SK-N-SH (cell line): ENCODE results near the gene NR5A1. TPM values are rescaled to one million over a fixed set of nuclear protein-coding genes. Genes with fewer than 3 reads are reported as not detected.

Experiments
- CTCF ChIA-PET: fragments of 300-600, 350-600 bp; formaldehyde crosslinking; extraction: SDS; loops from one replicate; lab custom pipeline; 2021; lab: Yijun Ruan, JAX
- POLR2A ChIA-PET: fragments of 350-600 bp; sonication (Branson Sonifier 250); formaldehyde crosslinking; extraction: SDS; loops from one replicate; lab custom pipeline; 2020; ENCODE audit warnings: antibody characterized with exemption, inconsistent platforms; lab: Yijun Ruan, JAX
- DNase-seq: peaks from one replicate; pipeline ENCODE4 v3.0.0; 2012
- H2AFZ ChIP-seq: fragments of 200-600 bp; sonication (generic); 2 replicates; pipeline ENCODE4 v1.8.1; 2016; ENCODE audit warnings: antibody characterized with exemption, mild to moderate bottlenecking, low read depth
- H3F3A ChIP-seq: fragments of 200-600 bp; sonication (generic); replicated peaks from 2 replicates; pipeline ENCODE3; 2016; ENCODE audit warnings: antibody characterized with exemption, mild to moderate bottlenecking; ENCODE audit not compliant: insufficient read depth
- H3K27ac ChIP-seq, 2 experiments: fragments of 200-500 bp in 1 of 2; fragments of 200-600 bp in 1 of 2; sonication (Bioruptor generic) in 1 of 2; sonication (generic), shearing (Covaris generic) in 1 of 2; 2 replicates each; pipeline versions ENCODE4 v1.5.1 to v1.6.1; 2014 to 2016; ENCODE audit warnings: low read depth in 2 of 2, inconsistent platforms in 1 of 2, low read length in 1 of 2, mild to moderate bottlenecking in 1 of 2, mixed read lengths in 1 of 2
- H3K27me3 ChIP-seq: fragments of 200-600 bp; sonication (generic), shearing (Covaris generic); 2 replicates; pipeline ENCODE4 v1.6.1; 2016; ENCODE audit warnings: mixed run types; ENCODE audit not compliant: insufficient read depth
- H3K36me3 ChIP-seq, 2 experiments: fragments of 200-500 bp in 1 of 2; fragments of 200-600 bp in 1 of 2; sonication (Bioruptor generic) in 1 of 2; sonication (generic) in 1 of 2; replicated peaks in 1 of 2; 2 replicates each; pipeline versions ENCODE3 to v1.5.1; 2014 to 2016; ENCODE audit warnings: low read length in 1 of 2, mild to moderate bottlenecking in 1 of 2; ENCODE audit not compliant: insufficient read depth in 2 of 2, control insufficient read depth in 1 of 2
- H3K4me1 ChIP-seq, 2 experiments: fragments of 200-500 bp in 1 of 2; fragments of 200-600 bp in 1 of 2; sonication (Bioruptor generic) in 1 of 2; sonication (generic), shearing (Covaris generic) in 1 of 2; 2 replicates each; pipeline versions ENCODE4 v1.5.1 to v1.6.1; 2014 to 2016; ENCODE audit warnings: low read depth in 1 of 2, low read length in 1 of 2, mixed run types in 1 of 2; ENCODE audit not compliant: insufficient read depth in 2 of 2, control insufficient read depth in 1 of 2
- H3K4me2 ChIP-seq: fragments of 200-600 bp; sonication (generic), shearing (Covaris generic); 2 replicates; pipeline ENCODE4 v1.6.1; 2017; ENCODE audit warnings: mixed run types
- H3K4me3 ChIP-seq, 2 experiments: fragments of 200-500 bp in 1 of 2; fragments of 200-600 bp in 1 of 2; sonication (Bioruptor generic) in 1 of 2; sonication (generic), shearing (Covaris generic) in 1 of 2; 2 replicates each; pipeline versions ENCODE4 v1.5.1 to v1.8.1; 2014 to 2016; ENCODE audit warnings: low read depth in 2 of 2, inconsistent platforms in 1 of 2, low read length in 1 of 2, mild to moderate bottlenecking in 1 of 2, mixed read lengths in 1 of 2, moderate library complexity in 1 of 2
- H3K79me2 ChIP-seq: fragments of 200-600 bp; sonication (generic); 2 replicates; pipeline ENCODE4 v1.8.1; 2017; ENCODE audit warnings: mild to moderate bottlenecking; ENCODE audit not compliant: insufficient read depth
- H3K9ac ChIP-seq: fragments of 200-600 bp; sonication (generic); 2 replicates; pipeline ENCODE4 v1.6.1; 2017; ENCODE audit warnings: mixed run types
- H3K9me2 ChIP-seq: fragments of 200-600 bp; sonication (generic); 2 replicates; pipeline ENCODE4 v1.6.1; 2017; ENCODE audit warnings: mixed run types
- H3K9me3 ChIP-seq: fragments of 200-600 bp; sonication (generic); 2 replicates; pipeline ENCODE4 v1.6.1; 2017; ENCODE audit warnings: mixed run types, mild to moderate bottlenecking, moderate library complexity
- H4K20me1 ChIP-seq: fragments of 200-600 bp; sonication (generic); 2 replicates; pipeline ENCODE4 v1.6.1; 2017; ENCODE audit warnings: mild to moderate bottlenecking, mixed run types; ENCODE audit not compliant: insufficient read depth
- ELF1 ChIP-seq: IDR thresholded peaks from 2 replicates; pipeline ENCODE4 v1.4.0; 2012
- FOSL2 ChIP-seq: IDR thresholded peaks from 2 replicates; pipeline ENCODE4 v1.4.0; 2012; ENCODE audit warnings: low read depth, mild to moderate bottlenecking, moderate library complexity, borderline replicate concordance
- FOXM1 ChIP-seq: IDR thresholded peaks from 2 replicates; pipeline ENCODE4 v1.4.0; 2012; ENCODE audit warnings: low read depth, mild to moderate bottlenecking
- GATA2 ChIP-seq: sonication (generic); formaldehyde crosslinking; IDR thresholded peaks from 2 replicates; pipeline ENCODE4 v1.5.0; 2020; ENCODE audit warnings: mild to moderate bottlenecking, missing genetic modification reagents
- MEF2A ChIP-seq: IDR thresholded peaks from 2 replicates; pipeline ENCODE4 v1.4.0; 2012; ENCODE audit warnings: low read depth, borderline replicate concordance
- MXI1 ChIP-seq: IDR thresholded peaks from 2 replicates; pipeline ENCODE4 v1.6.1; 2012; ENCODE audit warnings: mild to moderate bottlenecking, low read depth, low read length, improper control_type of control experiment
- NFIC ChIP-seq: IDR thresholded peaks from 2 replicates; pipeline ENCODE4 v1.4.0; 2012; ENCODE audit warnings: borderline replicate concordance
- NRF1 ChIP-seq: IDR thresholded peaks from 2 replicates; pipeline ENCODE4 v1.6.1; 2012; ENCODE audit warnings: low read depth, mild to moderate bottlenecking, low read length
- POLR2AphosphoS5 ChIP-seq: IDR thresholded peaks from 2 replicates; pipeline ENCODE4 v1.6.1; 2012; ENCODE audit warnings: low read depth, low read length
- RXRA ChIP-seq: IDR thresholded peaks from 2 replicates; pipeline ENCODE4 v1.4.0; 2012; ENCODE audit warnings: low read depth, mild to moderate bottlenecking, borderline replicate concordance
- TAF1 ChIP-seq: IDR thresholded peaks from 2 replicates; pipeline ENCODE4 v1.6.1; 2012; ENCODE audit warnings: low read depth, mild to moderate bottlenecking, low read length, moderate library complexity, borderline replicate concordance
- TEAD4 ChIP-seq: IDR thresholded peaks from 2 replicates; pipeline ENCODE4 v1.4.0; 2012; ENCODE audit warnings: mild to moderate bottlenecking, borderline replicate concordance; ENCODE audit not compliant: insufficient read depth
- WGBS: methylation state at CpG from one replicate; pipeline ENCODE4 v1.1.6; 2017; ENCODE audit warnings: low lambda C conversion rate; 5-methylcytosine and 5-hydroxymethylcytosine counted together
- polyA plus RNA-seq, 3 experiments: library from polyadenylated mRNA; depleted of rRNA; stranded (reverse); fragments of >200 nt; gene quantifications; 2 replicates each; pipeline ENCODE4 v1.2.3, GENCODE V29; 2012
- TF ChIP-seq, protein P1 (sequence below): fragments of 150-350 bp; IDR thresholded peaks from 2 replicates; pipeline ENCODE4 v1.6.1; 2017; ENCODE audit warnings: antibody characterized with exemption, low read length, low read depth, borderline replicate concordance
- TF ChIP-seq, protein P2 (sequence below): IDR thresholded peaks from 2 replicates; pipeline ENCODE4 v1.6.1; 2012; ENCODE audit warnings: mild to moderate bottlenecking, low read depth, low read length, moderate library complexity
- TF ChIP-seq, protein P3 (sequence below): fragments of 150-350 bp; IDR thresholded peaks from 2 replicates; pipeline ENCODE4 v1.6.1; 2016; ENCODE audit warnings: mild to moderate bottlenecking, low read depth, low read length
- TF ChIP-seq, protein P4 (sequence below): IDR thresholded peaks from 2 replicates; pipeline ENCODE4; 2012

NR5A1 gene
- polyA plus RNA-seq, 1 of the 3 experiments (the other 2 are of a cell fraction) = not detected

DNA sequence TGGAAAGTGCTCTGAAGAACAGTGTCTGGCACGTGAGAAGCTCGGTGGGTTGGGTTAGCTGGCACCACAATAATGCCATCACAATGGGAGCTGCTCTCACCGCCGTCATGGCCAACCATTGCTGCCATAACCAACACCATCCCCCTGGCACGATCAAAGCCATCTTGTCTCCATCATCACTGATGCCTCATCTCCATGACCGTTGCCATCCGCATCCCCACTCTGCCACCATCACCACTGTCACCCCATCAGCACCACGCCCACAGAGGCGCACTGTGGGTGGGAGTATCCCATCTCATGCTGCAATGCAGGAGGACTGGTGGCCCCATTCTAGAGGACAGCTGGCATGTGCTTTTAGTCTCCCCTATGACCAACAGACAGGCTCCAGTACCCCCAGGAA is 23.7 kb downstream of the NR5A1 start:
- 78% methylated on average over 9 of the region's 9 CpGs for WGBS
- Histone ChIP-seq H3K4me2 (no peak overlapping the region), H4K20me1 (no peaks in the 10 kb centered on the region), H3K4me3 (no peak overlapping the region), H3F3A (no peaks in the 10 kb centered on the region), H3K4me1 (no peaks in the 10 kb centered on the region), H3K27me3 (no peaks in the 10 kb centered on the region; the same call in 1 of the 2 replicates), H3K36me3 (no peaks in the 10 kb centered on the region), H3K9ac (no peak overlapping the region), H2AFZ (no peak overlapping the region), H3K79me2 (no peaks in the 10 kb centered on the region), H3K9me3 (no peaks in the 10 kb centered on the region), H3K27ac (no peak overlapping the region), H3K9me2 (no peaks in the 10 kb centered on the region)
- ChIA-PET POLR2A (no interaction called here), CTCF (no interaction called here)
- no peak for DNase-seq
- no peak for TF ChIP-seq FOXM1
- TF ChIP-seq, protein P1, sequence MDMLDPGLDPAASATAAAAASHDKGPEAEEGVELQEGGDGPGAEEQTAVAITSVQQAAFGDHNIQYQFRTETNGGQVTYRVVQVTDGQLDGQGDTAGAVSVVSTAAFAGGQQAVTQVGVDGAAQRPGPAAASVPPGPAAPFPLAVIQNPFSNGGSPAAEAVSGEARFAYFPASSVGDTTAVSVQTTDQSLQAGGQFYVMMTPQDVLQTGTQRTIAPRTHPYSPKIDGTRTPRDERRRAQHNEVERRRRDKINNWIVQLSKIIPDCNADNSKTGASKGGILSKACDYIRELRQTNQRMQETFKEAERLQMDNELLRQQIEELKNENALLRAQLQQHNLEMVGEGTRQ = no peak
- no peak for TF ChIP-seq TAF1
- TF ChIP-seq POLR2AphosphoS5 = no peak
- TF ChIP-seq, protein P2, sequence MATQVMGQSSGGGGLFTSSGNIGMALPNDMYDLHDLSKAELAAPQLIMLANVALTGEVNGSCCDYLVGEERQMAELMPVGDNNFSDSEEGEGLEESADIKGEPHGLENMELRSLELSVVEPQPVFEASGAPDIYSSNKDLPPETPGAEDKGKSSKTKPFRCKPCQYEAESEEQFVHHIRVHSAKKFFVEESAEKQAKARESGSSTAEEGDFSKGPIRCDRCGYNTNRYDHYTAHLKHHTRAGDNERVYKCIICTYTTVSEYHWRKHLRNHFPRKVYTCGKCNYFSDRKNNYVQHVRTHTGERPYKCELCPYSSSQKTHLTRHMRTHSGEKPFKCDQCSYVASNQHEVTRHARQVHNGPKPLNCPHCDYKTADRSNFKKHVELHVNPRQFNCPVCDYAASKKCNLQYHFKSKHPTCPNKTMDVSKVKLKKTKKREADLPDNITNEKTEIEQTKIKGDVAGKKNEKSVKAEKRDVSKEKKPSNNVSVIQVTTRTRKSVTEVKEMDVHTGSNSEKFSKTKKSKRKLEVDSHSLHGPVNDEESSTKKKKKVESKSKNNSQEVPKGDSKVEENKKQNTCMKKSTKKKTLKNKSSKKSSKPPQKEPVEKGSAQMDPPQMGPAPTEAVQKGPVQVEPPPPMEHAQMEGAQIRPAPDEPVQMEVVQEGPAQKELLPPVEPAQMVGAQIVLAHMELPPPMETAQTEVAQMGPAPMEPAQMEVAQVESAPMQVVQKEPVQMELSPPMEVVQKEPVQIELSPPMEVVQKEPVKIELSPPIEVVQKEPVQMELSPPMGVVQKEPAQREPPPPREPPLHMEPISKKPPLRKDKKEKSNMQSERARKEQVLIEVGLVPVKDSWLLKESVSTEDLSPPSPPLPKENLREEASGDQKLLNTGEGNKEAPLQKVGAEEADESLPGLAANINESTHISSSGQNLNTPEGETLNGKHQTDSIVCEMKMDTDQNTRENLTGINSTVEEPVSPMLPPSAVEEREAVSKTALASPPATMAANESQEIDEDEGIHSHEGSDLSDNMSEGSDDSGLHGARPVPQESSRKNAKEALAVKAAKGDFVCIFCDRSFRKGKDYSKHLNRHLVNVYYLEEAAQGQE = no peak
- TF ChIP-seq ELF1 = no peak
- no peak for TF ChIP-seq GATA2 (CRISPR knock-in tag)
- TF ChIP-seq, protein P3, sequence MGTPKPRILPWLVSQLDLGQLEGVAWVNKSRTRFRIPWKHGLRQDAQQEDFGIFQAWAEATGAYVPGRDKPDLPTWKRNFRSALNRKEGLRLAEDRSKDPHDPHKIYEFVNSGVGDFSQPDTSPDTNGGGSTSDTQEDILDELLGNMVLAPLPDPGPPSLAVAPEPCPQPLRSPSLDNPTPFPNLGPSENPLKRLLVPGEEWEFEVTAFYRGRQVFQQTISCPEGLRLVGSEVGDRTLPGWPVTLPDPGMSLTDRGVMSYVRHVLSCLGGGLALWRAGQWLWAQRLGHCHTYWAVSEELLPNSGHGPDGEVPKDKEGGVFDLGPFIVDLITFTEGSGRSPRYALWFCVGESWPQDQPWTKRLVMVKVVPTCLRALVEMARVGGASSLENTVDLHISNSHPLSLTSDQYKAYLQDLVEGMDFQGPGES = no peak
- no peak for TF ChIP-seq MXI1
- TF ChIP-seq MEF2A = no peak
- TF ChIP-seq FOSL2 = no peak
- no peak for TF ChIP-seq NFIC
- no peak for TF ChIP-seq NRF1
- TF ChIP-seq TEAD4 = no peak
- TF ChIP-seq RXRA = no peak
- TF ChIP-seq, protein P4, sequence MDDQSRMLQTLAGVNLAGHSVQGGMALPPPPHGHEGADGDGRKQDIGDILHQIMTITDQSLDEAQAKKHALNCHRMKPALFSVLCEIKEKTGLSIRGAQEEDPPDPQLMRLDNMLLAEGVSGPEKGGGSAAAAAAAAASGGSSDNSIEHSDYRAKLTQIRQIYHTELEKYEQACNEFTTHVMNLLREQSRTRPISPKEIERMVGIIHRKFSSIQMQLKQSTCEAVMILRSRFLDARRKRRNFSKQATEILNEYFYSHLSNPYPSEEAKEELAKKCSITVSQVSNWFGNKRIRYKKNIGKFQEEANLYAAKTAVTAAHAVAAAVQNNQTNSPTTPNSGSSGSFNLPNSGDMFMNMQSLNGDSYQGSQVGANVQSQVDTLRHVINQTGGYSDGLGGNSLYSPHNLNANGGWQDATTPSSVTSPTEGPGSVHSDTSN = no peak
